ENCODE measurements around the gene COPG1. TPM values are rescaled to one million over a fixed set of nuclear protein-coding genes. Genes with fewer than 3 reads are reported as not detected.

The COPG1 gene, protein sequence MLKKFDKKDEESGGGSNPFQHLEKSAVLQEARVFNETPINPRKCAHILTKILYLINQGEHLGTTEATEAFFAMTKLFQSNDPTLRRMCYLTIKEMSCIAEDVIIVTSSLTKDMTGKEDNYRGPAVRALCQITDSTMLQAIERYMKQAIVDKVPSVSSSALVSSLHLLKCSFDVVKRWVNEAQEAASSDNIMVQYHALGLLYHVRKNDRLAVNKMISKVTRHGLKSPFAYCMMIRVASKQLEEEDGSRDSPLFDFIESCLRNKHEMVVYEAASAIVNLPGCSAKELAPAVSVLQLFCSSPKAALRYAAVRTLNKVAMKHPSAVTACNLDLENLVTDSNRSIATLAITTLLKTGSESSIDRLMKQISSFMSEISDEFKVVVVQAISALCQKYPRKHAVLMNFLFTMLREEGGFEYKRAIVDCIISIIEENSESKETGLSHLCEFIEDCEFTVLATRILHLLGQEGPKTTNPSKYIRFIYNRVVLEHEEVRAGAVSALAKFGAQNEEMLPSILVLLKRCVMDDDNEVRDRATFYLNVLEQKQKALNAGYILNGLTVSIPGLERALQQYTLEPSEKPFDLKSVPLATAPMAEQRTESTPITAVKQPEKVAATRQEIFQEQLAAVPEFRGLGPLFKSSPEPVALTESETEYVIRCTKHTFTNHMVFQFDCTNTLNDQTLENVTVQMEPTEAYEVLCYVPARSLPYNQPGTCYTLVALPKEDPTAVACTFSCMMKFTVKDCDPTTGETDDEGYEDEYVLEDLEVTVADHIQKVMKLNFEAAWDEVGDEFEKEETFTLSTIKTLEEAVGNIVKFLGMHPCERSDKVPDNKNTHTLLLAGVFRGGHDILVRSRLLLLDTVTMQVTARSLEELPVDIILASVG
- total RNA-seq: 123 and 124 TPM in 2 replicates

DNA sequence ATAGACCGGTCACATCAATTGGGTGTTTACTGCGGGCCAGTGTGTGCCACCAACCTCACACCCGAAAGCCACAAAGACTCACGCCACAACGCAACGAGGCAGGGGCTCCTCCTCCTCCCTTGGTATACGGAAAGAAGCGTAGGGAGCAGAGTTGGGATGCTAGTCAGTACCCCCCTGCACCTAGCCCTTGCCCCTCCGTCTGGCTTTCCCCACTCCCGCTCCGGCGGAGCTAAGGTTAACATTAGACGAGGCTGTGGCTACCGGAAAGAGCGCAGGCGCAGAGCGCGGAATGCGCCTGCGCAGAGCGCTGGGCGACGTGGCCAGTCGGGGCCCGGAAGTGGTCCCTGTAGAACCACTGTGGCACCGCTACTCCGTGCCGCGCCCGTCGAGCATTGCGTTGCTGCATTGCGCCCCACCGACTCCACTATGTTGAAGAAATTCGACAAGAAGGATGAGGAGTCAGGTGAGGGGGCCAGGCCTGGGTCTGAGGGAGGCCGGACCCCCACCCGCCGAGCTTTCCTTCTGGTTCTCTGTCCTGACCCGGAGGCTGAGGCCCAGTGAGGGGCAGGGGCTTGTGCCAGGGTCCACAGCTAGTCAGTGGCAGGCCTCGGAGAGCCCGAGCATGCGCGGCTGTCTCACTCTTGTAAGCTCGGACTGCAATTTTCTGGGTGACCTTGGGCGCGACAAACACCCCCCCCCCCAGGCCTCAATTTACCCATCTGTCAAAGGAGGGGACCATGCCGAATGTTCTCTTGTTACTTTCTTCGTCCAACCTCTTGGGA lies at the start of gene COPG1:
TSS of gene COPG1 (plus strand) at position 323 of the 782 bp plus-strand sequence. CDS start at position 427, 104 bp downstream.
- no peak for DNase-seq (ENCODE audit: low read depth)
- TF ChIP-seq, protein P1, sequence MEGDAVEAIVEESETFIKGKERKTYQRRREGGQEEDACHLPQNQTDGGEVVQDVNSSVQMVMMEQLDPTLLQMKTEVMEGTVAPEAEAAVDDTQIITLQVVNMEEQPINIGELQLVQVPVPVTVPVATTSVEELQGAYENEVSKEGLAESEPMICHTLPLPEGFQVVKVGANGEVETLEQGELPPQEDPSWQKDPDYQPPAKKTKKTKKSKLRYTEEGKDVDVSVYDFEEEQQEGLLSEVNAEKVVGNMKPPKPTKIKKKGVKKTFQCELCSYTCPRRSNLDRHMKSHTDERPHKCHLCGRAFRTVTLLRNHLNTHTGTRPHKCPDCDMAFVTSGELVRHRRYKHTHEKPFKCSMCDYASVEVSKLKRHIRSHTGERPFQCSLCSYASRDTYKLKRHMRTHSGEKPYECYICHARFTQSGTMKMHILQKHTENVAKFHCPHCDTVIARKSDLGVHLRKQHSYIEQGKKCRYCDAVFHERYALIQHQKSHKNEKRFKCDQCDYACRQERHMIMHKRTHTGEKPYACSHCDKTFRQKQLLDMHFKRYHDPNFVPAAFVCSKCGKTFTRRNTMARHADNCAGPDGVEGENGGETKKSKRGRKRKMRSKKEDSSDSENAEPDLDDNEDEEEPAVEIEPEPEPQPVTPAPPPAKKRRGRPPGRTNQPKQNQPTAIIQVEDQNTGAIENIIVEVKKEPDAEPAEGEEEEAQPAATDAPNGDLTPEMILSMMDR (conservative IDR thresholded peaks at IDR 0.05; ENCODE audit: low read depth, low read length): no peak
- H3K4me3 ChIP-seq (ENCODE audit: low read depth, low read length): peak within 1 kb of the TSS; percentile 100

DNA sequence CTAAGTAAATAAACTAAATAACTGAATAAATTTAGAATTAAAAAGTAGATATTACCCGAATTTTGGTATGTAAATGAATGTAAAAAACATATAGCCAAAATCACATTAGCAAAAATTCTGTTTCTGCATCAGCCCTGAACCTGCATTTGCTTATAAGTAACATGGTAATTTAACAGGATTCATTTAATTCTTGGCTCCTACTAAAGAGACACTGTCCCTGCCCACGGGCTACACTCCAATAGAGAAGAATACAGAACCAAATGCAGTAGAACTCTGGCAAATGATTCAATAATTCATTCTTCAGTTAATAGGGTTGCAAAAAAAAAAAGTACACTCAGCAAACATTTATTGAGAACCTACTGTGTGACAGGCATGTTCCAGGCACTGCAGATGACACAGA lies 44.9 kb upstream of the COPG1 start:
- no peak for DNase-seq (ENCODE audit: low read depth)
- no peak overlapping the region for H3K4me3 ChIP-seq (ENCODE audit: low read depth, low read length)
- TF ChIP-seq, protein P1 (conservative IDR thresholded peaks at IDR 0.05; ENCODE audit: low read depth, low read length): no peak

DNA sequence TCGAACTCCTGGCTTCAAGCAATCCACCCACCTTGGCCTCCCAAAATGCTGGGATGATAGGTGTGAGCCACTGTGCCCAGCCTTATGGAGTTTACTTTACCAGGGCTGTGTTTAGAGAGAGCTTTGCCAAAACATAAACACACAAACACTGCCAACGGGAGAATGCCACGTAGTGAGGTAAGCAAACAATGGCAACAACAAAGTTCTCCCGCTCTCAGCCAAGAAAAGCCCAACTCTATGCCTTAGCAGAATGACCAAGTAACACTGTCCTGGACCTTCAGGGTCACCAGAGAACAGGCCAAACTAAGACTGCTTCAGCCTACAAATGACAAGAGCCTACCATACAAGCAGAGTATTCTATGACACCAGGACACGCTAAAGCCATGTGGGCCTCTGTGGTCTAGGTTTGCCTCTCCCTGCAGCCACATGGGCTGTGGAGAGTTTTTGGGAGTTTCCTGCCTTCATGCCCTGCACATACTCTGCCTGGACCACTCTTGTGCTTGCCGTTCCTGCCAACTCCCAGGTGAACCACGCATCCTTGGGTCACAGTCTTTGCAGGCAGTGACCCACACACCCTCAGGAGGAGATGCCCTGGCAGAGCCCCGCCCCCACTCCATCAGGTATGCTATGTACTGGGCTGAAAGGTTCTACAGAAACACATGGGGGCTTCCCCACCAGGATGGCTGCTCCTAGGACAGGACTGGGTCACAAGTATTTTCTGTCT lies 44.1 kb upstream of the COPG1 start:
- no peak for DNase-seq (ENCODE audit: low read depth)
- TF ChIP-seq, protein P1 (conservative IDR thresholded peaks at IDR 0.05; ENCODE audit: low read depth, low read length): no peak
- no peak overlapping the region for H3K4me3 ChIP-seq (ENCODE audit: low read depth, low read length)

DNA sequence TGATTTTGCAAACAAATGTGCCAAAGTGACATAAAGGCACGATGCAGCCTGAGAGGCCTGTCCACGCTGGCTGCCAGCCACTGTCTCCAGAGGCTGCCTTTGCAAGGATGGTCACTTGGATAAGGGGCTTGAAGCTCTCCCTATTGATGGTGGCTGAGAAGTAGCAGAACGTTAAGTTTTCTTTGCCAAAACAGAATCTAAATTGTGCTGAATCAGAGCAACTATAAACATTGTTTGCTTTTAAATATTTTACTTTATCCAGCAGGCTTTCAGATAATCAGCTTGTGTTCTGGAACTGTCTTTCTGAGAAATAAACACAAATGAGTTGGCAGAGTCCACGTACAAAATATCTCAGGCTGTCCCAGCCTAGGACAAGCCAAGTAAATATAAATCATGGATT lies 41.9 kb upstream of the COPG1 start:
- TF ChIP-seq, protein P1 (conservative IDR thresholded peaks at IDR 0.05; ENCODE audit: low read depth, low read length): no peak
- DNase-seq (ENCODE audit: low read depth): no peak
- no peak overlapping the region for H3K4me3 ChIP-seq (ENCODE audit: low read depth, low read length)

DNA sequence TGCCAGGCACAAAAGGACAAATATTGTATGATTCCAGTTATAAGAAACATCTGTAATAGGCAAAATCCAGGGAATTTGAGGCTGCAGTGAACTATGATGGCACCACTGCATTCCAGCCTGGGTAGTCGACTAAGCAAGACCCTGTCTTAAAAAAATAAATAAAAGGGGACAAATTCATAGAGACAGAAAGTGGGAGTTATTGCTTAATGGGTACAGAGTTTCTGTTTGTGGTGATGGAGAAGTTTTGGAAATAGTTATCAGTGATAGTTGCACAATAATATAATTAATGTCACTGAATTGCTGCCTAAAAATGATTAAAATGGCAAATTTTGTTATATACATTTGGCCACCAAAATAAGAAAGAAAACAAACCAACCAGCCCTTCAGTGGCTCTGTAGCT lies 38.1 kb upstream of the COPG1 start:
- DNase-seq (ENCODE audit: low read depth): no peak
- TF ChIP-seq, protein P1 (conservative IDR thresholded peaks at IDR 0.05; ENCODE audit: low read depth, low read length): no peak
- H3K4me3 ChIP-seq (ENCODE audit: low read depth, low read length): no peak overlapping the region

DNA sequence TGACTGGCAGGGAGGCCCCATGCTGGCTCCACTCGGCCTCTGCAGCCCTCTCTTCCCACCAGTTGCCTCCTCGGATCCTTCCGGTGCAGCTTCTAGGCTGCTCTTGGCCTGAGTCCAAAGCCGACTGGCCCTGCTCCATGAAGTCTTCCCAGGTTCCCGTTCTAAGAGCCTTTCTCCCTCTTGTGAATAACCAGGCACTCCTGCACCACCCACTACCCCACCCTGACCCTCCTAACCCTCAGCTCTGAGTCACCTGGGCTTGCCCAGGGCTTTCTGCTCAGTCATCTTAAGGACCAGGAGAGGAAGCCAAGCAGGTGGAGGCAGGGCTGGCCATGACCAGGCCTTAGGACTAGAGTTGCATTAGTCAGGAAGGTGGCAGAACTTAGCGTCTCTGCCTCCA lies 37.6 kb upstream of the COPG1 start:
- DNase-seq (ENCODE audit: low read depth): peak; percentile 89
- TF ChIP-seq, protein P1 (conservative IDR thresholded peaks at IDR 0.05; ENCODE audit: low read depth, low read length): no peak
- no peak overlapping the region for H3K4me3 ChIP-seq (ENCODE audit: low read depth, low read length)

All from epithelial cell of proximal tubule (primary cell).